ENCODE data around the gene CPT1B. TPM values are rescaled to one million over a fixed set of nuclear protein-coding genes. Genes with fewer than 3 reads are reported as not detected.

Gene CPT1B
- total and polyA plus RNA-seq, 2 of the 8 experiments (the other 6 are each of a cell fraction or from before 2014, with no cell fraction given) = 34.2 to 36.2 TPM

DNA sequence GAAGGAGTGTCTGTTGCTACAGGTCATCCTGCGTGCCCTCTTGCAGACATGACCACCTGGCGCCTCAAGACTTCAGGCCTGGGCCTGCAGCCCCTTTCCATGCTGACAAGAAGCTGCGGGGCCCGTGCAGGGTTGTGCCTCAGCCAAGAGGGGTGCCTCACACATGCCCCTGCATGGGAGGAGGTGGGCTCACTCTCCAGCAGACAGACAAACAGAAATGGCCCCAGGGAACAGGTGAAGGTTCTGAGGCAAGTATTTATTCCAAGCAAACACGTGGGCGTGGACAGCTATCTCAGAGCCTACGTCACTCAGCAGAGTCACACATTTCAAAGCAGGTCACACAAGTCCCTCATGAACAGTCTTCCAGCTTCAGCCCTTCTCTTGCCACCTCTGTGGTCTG is 9.6 kb downstream of the CPT1B start:
- H3K23ac ChIP-seq (ENCODE audit: insufficient read length) = no peak overlapping the region
- H4K91ac ChIP-seq (replicated peaks; ENCODE audit: insufficient read length, low read length) = no peak overlapping the region
- DNase-seq (ENCODE audit: low read depth in 1 of 2, low spot score in 2 of 2) = no peak
- no peak overlapping the region for H3K4me3 ChIP-seq (ENCODE audit: extremely low read depth in 1 of 4, insufficient read depth in 2 of 4, low read depth in 3 of 4, low read length in 4 of 4)
- H3K79me2 ChIP-seq (ENCODE audit: control insufficient read depth in 1 of 2, insufficient read depth in 2 of 2, low read length in 2 of 2) = no peaks in the 10 kb centered on the region
- no peak overlapping the region for H2AK5ac ChIP-seq (ENCODE audit: low read depth, low read length)
- no peaks in the 10 kb centered on the region for H3K79me1 ChIP-seq (ENCODE audit: low read depth, low read length)
- no peak overlapping the region for H3K18ac ChIP-seq (ENCODE audit: extremely low read depth, low read length)
- WGBS, 2 experiments (ENCODE audit: extremely low coverage in 1 of 2, insufficient coverage in 1 of 2, insufficient read length in 1 of 2, insufficient replicate concordance in 2 of 2, low coverage in 1 of 2, low lambda C conversion rate in 2 of 2, missing lambda C conversion rate in 1 of 2) = 90% methylated on average over 7 of the region's 7 CpGs; no CpG with 5 or more reads in 1 of the 2 experiments
- H3K36me3 ChIP-seq (ENCODE audit: control insufficient read depth in 2 of 4, insufficient read depth in 4 of 4, low read length in 3 of 4) = peaks cover 8 to 38% (median 27%) of the 10 kb centered on the region in 4 experiments; a peak in 6 of 8 replicates
- no peak overlapping the region for H3K4ac ChIP-seq (replicated peaks; ENCODE audit: insufficient read length, low read depth, low read length)
- no peak overlapping the region for H2BK5ac ChIP-seq (ENCODE audit: low read depth, low read length)
- H2BK120ac ChIP-seq (replicated peaks; ENCODE audit: low read depth, low read length) = no peak overlapping the region
- H3K27me3 ChIP-seq (replicated peaks in 1 of 4; ENCODE audit: control insufficient read depth in 3 of 4, extremely low read depth in 1 of 4, insufficient read depth in 3 of 4, low read length in 3 of 4) = peaks cover 0 to 2% (median 1%) of the 10 kb centered on the region in 4 experiments; a peak in 5 of 7 replicates
- H4K20me1 ChIP-seq (replicated peaks in 1 of 2; ENCODE audit: control insufficient read depth in 1 of 2, insufficient read depth in 2 of 2, low read length in 2 of 2) = peaks cover 4 to 17% of the 10 kb centered on the region in 2 experiments
- H3K9ac ChIP-seq (replicated peaks in 1 of 4; ENCODE audit: extremely low read depth in 1 of 4, low read depth in 3 of 4, low read length in 3 of 4) = no peak overlapping the region
- H4K8ac ChIP-seq (ENCODE audit: extremely low read depth, insufficient read depth, low read length) = no peak overlapping the region
- H3K9me3 ChIP-seq (ENCODE audit: insufficient read depth in 2 of 2, low read depth in 1 of 2, low read length in 1 of 2) = no peaks in the 10 kb centered on the region
- CTCF ChIA-PET (ENCODE audit: partially characterized antibody) = interaction anchor here (0.7 to 2.3 kb wide), 3 partner anchors 52 to 131 kb away, joined by 3 to 7 read pairs (median 4); no protein-coding TSS in a partner anchor
- TF ChIP-seq YY1 (IDR thresholded peaks at IDR 0.05; ENCODE audit: low read depth, low read length) = no peak
- TF ChIP-seq, protein P1, sequence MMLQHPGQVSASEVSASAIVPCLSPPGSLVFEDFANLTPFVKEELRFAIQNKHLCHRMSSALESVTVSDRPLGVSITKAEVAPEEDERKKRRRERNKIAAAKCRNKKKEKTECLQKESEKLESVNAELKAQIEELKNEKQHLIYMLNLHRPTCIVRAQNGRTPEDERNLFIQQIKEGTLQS (IDR thresholded peaks at IDR 0.05; ENCODE audit: insufficient read depth, low read depth, low read length) = no peak
- TF ChIP-seq TAF1 (IDR thresholded peaks at IDR 0.05; ENCODE audit: low read depth, low read length) = no peak
- TF ChIP-seq GTF2F1 (IDR thresholded peaks at IDR 0.05; ENCODE audit: borderline replicate concordance, low read depth, low read length) = no peak
- no peak for TF ChIP-seq JUN (IDR thresholded peaks at IDR 0.05; ENCODE audit: low read depth, low read length)
- H3K27ac ChIP-seq (ENCODE audit: low read depth, low read length) = no peak overlapping the region
- no peaks in the 10 kb centered on the region for H3K4me1 ChIP-seq (replicated peaks in 1 of 4; ENCODE audit: control insufficient read depth in 3 of 4, insufficient read depth in 4 of 4, low read length in 3 of 4)
- H2AFZ ChIP-seq (ENCODE audit: low read length) = no peak overlapping the region
- no peak overlapping the region for H4K5ac ChIP-seq (ENCODE audit: insufficient read length, low read depth, low read length)
- H3K4me2 ChIP-seq (ENCODE audit: insufficient read depth in 1 of 2, low read depth in 2 of 2, low read length in 2 of 2) = no peak overlapping the region
- FAIRE-seq = no peak
- POLR2A ChIA-PET (ENCODE audit: partially characterized antibody) = interaction anchor here (1.1 to 2.5 kb wide), 2 partner anchors 10 to 13 kb away, joined by 4 to 8 read pairs; partner anchors contain the start of gene CPT1B
- no peak overlapping the region for H3K56ac ChIP-seq (replicated peaks; ENCODE audit: insufficient read length, low read depth, low read length)
- H3K23me2 ChIP-seq (ENCODE audit: low read depth, low read length) = no peaks in the 10 kb centered on the region
- no peak overlapping the region for H3K14ac ChIP-seq (ENCODE audit: insufficient read length)
- no peak overlapping the region for H2BK15ac ChIP-seq (ENCODE audit: low read length)
- H2BK20ac ChIP-seq (ENCODE audit: low read length) = no peak overlapping the region
- no peak overlapping the region for H2BK12ac ChIP-seq (ENCODE audit: low read depth, low read length)
